HG03432 (cell line): Measurements from ENCODE around the gene ALG8.
"Not testable (repeated sequence)": the region's sequence is repeated elsewhere in the genome, so short reads cannot be mapped to it uniquely, and the experiment has no call there.

Source experiments
- ATAC-seq: cut with Tn5 transposase; IDR thresholded peaks from one replicate; pipeline ENCODE4 v1.9.1; 2021; ENCODE audit warnings: mild to moderate bottlenecking, moderate library complexity; ENCODE audit not compliant: unreplicated experiment

Gene ALG8

DNA sequence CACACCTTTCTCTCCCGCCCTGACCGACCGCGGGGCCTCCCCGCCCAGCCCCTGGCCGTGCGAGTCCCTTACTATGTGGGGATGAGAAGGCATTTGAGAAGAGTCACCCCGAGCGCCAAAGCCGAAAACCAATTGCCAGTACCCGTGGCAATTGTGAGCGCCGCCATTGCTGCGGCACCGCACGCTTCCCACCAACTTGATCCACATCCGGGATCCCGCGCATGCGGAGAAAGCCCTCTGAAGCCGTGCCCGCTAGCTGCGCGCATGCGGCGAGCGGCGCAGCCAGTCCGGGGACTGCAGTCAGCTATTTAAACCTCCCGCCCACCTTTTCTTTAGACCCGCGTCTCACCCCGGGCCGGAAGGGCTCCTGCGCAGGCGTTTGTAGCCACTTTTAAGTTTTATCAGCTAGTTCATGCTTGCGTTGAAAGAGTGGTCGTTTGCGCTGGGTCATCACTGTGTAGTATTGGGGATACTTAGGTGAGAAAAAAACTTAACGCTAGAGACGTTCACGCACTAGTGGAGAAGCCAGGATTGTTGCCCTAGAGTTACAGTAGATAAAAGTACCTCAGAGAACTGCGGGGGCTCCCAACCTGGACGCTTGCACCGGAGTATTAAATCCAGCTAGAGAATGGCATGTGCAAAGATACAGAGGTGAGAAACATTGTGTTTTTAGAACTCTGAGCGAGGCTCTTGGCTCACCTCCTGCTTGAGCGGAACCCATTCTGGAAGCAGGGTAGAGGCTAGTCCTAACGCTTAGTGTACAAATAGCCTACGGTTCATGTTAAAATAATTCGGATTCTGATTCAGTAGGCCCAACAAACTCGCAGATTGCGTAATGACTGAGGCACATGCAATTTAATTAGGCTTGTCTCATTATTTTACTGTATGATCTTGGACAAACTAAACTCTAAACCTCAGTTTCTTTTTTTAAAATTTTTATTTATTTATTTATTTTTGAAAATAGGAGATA, at the start of gene ALG8:
Gene ALG8, minus strand, starts transcription at position 205 of the 970 bp plus-strand sequence. Its CDS starts 38 bp downstream, at position 167.
- ATAC-seq, result peak; percentile 97

DNA sequence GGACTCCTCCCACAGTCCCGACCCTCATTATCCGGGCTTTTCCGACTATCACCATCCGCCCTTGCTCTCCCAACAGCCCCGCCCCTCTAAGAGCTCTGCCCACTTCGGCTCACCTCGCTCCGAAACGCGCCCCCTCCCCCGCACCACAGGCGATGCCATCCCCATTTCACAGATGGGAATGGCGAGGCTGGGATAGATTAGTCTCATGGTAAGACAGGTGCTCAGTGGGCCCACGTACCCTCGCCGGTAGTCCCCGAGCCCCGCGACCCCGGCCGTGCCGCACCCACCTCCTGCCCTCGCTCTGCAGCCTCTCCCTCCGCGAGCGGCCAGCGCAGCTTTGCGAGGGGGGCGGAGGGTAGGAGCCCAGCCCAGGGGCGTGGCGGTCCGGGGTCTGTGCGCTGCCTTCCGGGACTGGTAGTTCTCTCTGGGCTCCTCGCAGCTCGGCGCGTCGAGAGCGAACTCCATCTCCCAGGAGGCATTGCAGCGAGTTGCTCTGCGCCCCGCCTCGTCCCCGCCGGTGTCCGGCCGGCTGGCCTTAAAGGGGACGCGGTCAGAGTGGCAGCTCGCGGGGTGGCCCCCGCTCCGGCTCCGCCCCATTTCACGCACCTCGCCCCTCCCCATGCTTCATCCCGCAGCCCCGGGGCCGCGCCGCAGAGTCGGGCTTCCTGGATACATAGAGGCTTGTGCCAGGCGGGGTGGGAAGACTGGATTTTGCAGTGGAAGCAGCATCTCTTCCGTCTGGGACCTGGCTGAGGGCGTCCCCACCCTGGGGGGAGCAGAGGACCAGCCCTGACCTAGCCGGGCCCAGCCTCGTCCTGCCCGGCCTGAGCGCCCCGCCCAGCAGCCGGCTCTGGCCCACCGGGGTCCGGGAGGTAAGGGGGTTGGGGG, 49.1 kb upstream of the ALG8 start, which contains the start of the genes KCTD21 and USP35:
Gene KCTD21, minus strand, starts transcription at position 341 of the 888 bp plus-strand sequence. CDS start 14,072 bp downstream, outside the sequence.
Gene USP35, plus strand, starts transcription at position 634 of the 888 bp plus-strand sequence. CDS start 7,327 bp downstream, outside the sequence.
- peak; percentile 97 for ATAC-seq

DNA sequence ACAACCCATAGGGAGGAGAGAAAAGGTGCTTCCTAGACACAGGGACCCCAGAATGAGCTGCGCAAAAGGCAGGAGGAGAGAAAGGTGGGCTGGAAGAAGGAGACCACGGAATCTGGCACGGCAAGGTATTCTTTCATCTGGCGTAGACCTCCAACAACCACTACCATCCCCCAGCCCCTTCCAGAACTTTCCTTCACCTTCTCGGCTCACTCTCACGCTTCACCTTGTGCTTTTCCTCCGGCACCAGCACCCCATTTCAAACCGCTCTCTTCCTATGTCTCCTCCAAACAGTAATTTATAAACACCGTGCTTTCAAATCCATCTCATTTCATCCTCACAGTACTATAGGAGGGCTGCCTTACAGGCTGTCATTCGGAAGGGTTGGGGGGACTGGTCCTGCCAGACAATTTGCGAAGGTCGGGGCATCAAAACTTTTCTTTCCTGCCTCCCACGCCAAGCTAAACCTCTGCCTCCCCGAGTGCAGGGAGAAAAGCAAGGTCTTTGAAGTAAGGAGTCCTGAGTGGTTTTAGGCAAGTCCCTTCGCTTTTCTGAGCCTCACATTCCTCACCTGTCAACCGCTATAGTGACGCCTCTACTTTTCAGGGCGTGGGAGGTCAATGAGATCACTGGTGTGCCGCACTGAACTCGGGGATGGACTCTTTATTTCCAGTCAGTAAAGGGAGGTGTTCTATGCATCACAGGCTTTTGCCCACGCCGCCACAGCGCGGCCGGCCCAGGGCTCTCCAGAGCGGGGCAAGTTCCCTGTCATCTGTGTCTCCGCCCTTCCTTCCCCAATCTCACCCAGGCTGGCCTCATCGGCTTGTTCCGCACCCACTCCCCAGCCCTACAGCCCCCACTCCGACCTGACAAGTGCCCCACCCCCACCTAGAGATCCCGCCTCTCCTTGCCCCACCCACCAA, 48.2 kb upstream of the ALG8 start:
- ATAC-seq, result peak; percentile 21

DNA sequence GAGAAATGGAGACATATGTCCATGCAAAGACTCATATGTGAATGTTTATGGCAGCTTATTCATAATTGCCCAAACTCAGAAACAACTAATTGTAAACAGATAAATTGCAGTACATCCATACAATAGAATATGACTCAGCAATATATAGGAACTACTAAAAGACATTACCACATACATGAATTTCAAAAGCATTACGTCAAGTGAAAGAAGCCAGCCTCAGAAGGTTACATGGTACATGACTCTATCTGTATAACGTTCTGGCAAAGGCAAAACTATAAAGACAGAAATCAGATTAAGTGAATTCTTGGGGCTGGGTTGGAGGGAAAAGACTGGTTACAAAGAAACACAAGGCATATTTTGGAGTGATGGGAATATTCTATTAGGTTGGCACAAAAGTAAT, 41.8 kb upstream of the ALG8 start:
- ATAC-seq, result no peak

DNA sequence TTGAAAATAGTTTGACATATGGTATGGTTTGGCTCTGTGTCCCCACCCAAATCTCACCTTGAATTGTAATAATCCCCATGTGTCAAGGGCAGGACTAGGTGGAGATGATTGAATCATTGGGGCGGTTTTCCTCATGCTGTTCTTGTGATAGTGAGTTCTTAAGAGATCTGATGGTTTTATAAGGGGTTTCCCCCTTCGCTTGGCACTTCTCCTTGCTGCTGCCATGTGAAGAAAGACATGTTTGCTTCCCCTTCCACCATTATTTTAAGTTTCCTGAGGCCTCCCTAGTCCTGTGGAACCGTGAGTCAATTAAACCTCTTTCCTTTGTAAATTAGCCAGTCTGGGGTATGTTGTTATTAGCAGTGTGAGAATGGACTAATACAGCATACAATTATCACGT, 41.3 kb upstream of the ALG8 start:
- no peak for ATAC-seq

DNA sequence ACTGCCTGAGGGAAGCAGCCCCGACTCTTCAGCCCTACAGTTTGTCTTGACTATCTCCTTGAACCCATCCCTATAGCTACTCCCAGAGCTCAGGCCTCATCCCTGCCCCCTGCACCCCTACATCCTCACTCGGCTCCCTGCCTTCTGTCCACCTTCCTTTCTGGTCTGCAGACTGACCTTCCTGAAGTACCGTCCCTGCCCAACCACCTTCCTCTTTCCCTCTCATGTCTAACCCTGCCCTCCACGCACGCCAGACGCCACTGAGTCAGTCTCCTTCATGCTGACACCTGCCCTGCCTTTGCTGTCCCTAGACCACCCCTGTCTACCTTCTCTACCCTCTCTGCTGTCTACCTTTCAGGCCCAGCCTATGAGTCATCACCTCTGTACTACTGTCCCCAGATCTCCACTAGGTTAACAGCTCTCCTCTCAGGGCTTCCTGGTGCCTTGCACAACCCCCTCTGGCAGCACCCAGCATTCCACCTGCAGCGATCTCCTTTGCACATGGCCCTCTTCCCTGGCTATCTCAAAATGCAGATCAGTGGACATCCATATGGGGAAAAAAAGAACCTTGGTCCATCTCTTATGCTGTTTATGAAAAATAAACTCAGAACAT, 40.1 kb upstream of the ALG8 start:
- no peak for ATAC-seq

DNA sequence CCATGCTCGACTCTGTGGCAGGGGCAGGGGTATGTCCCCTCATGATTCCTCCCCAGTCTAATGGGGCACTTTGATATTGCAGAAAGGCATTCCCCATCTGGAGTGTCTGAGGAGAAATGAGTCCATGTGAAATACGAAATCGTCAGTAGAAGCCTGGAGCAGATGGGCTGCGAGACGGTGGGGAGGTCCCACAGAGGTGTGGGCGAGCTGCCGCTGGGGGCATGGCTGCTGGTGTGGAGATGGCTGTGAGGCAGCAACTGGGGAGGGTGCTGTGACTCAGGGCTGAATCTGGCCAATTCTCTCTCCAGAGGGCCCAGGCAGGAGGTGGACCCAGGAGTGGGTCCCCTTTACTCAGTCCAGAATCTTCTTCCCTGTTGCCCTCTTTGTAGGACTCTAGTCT, 37.8 kb upstream of the ALG8 start:
- no peak for ATAC-seq

DNA sequence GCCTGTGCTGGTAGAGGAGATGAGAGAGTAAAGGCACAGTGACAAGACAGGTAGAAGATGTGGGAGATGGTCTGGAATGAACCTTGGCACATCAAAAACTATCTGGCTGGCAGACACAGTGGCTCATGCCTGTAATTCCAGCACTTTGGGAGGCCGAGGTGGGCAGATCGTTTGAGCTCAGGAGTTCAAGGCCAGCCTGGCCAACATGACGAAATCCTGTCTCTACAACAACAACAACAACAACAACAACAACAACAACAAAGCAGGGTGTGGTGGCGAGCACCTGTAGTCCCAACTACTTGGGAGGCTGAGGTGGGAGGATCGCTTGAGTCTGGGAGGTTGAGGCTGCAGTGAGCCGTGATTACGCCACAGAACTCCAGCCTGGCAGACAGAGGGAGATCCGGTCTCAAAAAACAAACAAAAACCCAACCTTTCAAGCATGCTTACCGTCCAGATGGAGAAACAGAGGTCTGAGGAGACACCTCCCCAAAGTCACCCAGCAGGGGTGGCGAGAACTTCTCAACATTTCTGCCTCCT, 37.2 kb upstream of the ALG8 start:
- no peak for ATAC-seq

DNA sequence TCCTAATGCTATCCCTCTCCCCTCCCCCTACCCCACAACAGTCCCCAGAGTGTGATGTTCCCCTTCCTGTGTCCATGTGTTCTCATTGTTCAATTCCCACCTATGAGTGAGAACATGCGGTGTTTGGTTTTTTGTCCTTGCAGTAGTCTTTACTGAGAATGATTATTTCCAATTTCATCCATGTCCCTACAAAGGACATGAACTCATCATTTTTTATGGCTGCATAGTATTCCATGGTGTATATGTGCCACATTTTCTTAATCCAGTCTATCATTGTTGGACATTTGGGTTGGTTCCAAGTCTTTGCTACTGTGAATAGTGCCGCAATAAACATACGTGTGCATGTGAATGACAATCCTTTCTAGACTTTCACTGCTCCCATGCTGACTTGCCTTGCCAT, 36.4 kb upstream of the ALG8 start:
- ATAC-seq, result not testable (repeated sequence)

DNA sequence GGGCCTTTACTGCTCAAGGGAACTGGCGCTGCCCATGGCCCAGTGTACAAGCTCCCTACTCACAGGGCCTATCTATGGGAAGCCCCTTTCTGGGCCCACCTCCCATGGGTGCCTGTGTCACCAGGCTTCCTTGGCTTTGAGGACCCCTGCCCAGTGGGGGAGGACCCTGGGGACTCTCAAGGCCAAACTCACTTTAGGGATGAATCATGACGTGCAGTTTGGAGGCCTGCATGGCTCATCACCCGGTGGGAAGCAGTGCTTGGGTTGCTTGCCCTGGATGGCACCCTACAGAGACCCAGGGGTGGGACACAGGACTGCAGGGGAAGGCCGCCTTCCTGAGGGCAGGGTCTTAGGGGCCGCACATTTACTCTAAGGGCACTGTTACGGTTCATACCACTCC, 32.5 kb upstream of the ALG8 start:
- ATAC-seq, result no peak

DNA sequence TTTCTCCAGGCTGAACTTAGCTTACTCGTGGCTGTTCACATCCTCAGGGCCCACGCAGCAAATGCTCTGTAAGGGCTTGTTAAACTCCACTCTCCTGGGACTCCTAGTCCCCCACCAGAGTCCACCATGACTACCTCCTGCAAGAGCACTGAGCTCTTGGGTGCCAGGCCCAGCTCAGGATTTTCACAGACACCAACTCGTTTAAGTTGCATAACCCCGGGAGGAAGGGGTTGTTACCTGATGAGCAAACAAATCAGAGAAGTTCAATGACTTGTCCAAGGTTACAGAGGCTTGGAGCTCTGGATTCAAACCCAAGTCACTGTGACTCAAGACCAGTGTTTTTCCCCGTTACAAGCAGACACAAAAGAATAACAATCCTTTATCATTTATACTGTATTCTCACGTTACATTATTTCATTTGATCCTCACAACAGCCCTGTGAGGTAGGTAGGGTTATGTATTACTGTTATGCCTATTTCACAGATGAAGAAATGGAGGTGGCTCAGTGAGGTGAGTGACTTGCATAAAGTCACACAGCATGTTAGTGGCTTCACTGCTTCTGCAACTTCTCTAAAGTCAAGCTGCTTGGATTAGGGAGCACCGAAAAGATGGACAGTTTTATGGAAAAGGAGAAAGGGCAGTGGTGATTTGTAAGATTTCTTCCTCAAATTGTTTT, 31.6 kb upstream of the ALG8 start:
- no peak for ATAC-seq

DNA sequence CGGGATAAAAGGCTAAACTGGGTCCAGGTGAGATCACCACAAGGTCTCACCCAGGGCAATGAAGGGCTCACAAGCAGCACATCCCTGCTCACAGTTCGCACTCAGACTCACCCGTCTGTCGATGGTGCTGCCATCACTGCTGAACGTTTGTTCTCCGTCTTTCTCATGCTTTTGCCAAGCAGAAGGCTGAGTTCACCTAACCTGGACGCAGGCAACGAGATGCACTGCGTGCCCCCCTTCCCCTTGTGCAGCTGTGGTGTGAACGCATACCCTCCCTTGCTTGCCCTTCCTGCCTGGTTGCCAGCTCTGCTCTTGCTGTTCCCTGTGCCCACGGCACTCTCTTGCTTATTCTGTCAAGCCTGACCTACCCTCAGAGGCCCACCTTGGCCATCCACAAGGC, 31.0 kb upstream of the ALG8 start:
- ATAC-seq, result no peak

DNA sequence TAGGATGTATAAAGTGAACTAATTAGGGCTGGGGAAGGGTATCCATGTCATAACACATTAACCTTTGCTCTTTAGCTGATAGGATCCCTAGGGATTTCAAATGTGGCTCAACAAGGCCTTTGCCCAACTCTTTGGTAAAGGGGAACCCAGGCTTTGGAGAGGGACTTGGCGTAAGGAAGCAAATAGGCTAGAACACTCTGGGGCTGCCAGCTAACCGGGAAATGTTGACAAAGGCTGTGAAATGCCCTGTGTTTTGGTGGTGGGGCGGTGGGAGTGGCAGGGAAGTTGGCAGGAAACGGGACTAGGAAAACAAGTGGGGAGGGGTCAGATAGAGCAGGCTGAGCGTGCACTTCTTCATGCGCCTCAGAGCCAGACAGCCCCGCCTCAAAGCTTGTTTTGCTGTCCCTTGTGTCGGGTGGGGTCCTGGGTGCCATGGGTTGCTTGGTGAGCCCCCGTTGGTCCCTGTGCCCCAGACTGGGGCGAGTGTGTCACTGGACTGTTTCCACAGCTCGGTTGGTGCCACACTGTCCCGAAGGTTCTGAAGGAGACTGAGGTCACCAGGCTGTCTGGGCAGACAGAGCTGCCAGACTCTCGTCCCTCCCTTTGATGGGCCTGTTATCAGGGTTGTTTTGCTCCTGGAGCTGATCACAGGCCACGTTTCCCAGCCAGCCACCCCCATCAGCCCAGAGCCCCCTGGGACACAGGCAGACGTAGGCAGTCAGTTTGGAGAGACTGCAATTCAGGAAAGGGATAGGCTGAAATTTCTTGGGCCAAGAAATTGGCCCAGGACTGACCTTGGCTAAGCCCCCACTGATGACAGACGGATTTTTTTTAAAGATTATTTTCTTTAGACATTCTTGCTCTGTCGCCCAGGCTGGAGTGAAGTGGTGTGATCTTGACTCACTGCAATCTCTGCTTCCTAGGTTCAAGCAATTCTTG, 29.4 kb upstream of the ALG8 start:
- ATAC-seq, result no peak

DNA sequence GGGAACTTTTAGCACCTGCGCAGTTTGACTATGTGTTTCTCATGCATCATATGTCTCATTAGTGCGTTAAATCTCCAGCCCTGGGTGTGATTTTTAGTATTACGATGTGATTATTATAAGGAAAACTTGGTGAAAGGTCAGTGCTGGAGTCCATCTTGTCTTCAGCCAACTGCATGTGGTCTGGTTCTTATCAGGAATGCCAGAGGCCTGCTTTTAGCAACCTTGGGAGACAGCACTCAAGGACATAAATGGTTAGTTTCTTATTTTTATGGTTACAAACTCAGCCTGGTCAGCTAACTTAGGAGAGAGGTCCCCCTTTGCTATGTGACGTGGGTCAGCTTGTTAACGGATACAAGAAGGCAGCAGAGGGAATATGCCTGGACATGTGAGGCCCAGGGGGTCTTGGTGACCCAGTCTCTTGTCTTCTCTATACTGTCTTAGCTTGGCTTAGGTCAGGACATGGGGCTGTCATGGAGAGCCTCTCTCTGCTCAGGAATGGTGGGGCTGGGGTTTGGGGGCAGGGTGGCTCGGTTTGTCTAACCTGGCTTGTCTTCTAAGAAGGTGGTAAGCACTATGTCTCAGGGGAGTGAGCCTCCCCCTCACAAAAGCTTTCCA, 27.5 kb upstream of the ALG8 start:
- ATAC-seq, result no peak

DNA sequence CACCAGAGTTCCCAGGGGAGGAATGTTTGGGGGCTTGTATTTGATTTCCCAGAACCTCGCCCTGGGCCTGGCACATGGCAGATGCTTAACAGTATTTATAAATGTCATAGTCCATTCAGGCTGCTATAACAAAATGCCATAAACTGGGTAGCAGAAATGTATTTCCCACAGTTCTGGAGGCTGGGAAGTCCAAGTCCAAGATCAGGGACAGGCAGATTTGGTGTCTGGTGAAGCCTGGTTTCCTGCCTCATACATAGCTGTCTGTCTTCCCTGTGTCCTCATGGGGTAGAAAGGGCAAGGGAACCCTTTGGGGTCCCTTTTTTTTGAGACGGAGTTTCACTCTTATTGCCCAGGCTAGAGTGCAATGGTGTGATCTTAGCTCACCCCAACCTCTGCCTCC, 25.0 kb upstream of the ALG8 start:
- ATAC-seq, result no peak

DNA sequence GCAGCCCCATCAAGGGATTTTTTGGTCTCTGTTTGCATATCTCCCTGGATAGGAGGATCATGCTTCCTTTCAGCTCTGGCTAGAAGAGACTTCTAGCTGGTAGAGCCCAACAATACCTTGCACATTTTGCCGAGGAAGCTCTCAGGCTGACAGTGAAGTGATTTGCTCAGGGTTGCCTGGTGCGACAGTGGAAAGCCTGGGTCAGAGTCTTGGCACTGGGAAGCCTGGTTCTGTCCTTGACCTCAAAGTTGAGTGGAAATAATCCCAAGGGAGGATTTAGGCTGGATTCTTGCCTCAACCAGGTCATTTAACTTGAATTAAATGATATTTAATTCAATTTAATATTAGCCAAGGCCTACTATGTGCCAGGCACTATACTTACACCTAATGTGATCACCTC, 24.4 kb upstream of the ALG8 start:
- ATAC-seq, result no peak

DNA sequence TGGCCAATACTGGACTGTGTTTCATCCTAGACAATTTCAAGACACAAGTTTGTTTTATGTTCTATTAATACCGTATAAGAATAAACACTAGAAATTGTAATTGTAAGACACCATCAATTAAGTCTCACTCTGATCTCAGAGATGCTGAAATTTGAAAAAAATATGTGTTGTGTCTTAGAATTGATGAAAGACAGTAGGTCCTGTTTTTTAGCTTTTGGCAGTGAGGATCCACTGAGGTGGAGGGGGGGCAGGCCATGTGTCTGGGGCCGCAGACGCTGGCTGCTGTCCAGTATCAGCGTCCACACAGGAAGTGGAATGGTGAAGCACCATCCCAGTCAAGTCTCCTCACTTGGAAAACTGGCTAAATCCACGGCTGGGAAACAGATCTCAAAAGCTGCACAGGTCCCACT, 22.5 kb upstream of the ALG8 start:
- no peak for ATAC-seq

DNA sequence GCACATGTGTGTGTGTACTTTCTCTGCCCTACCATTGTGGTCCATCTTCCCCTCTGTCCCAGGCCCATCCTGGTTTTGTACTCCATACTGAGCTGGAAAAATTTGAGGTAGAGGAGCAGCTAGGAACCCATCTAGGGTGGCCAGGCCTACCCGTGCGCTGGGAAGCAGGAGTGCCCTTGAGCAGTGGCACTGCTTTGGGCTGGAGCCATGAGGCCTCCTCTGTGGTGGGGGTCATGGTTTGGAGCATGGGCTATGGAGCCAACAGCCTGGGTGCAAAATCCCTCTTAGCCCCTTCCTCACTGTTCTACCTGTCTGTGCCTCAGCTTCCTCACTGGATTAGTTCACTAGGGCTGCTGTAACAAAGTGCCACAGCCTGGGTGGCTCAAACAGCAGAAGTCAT, 21.9 kb upstream of the ALG8 start:
- no peak for ATAC-seq
